GM12865 (cell line): ENCODE results near the gene ZNF592.

Experiments
- DNase-seq: peaks from one replicate; pipeline ENCODE4 v3.0.0; 2010; ENCODE audit warnings: low read depth
- H3K4me3 ChIP-seq: 2 replicates; pipeline ENCODE4 v1.5.1; 2011; ENCODE audit warnings: mild to moderate bottlenecking, low read depth, low read length, control low read depth
- CTCF ChIP-seq: IDR thresholded peaks from 2 replicates; pipeline ENCODE4 v1.5.1; 2011; ENCODE audit warnings: low read length, control low read depth, low read depth, inconsistent platforms; ENCODE audit not compliant: insufficient read depth; ENCODE audit errors: missing control alignments

The ZNF592 gene

GRCh38 chr15:84814916-84815315 lies 66.5 kb downstream of the ZNF592 start:
- no peak overlapping the region for H3K4me3 ChIP-seq
- DNase-seq = no peak
- no peak for TF ChIP-seq CTCF

- no peak for TF ChIP-seq CTCF
- no peak for DNase-seq
- H3K4me3 ChIP-seq = no peak within 1 kb of the TSS
Observed at GRCh38 chr15:84816694-84817465, 68.5 kb downstream of the ZNF592 start, which contains the start of gene ALPK3. TSS of gene ALPK3 (plus strand) at chr15:84817356. CDS start at chr15:84817453, 97 bp downstream.

GRCh38 chr15:84817466-84818081 lies 69.2 kb downstream of the ZNF592 start:
- no peak for TF ChIP-seq CTCF
- DNase-seq = no peak
- no peak overlapping the region for H3K4me3 ChIP-seq

GRCh38 chr15:84818261-84819131 lies 70.1 kb downstream of the ZNF592 start:
- H3K4me3 ChIP-seq = no peak overlapping the region
- TF ChIP-seq CTCF = no peak

GRCh38 chr15:84819291-84819768 lies 70.9 kb downstream of the ZNF592 start:
- TF ChIP-seq CTCF = no peak
- no peak for DNase-seq
- H3K4me3 ChIP-seq = no peak overlapping the region

More at GRCh38 chr15:84818261-84819131, 70.1 kb downstream of the ZNF592 start:
- DNase-seq = peak; percentile 12

- no peak for TF ChIP-seq CTCF
- no peak overlapping the region for H3K4me3 ChIP-seq
- no peak for DNase-seq
Observed at GRCh38 chr15:84819791-84820190, 71.4 kb downstream of the ZNF592 start.
